Mucosa of descending colon (tissue), 3 donors: Measurements from ENCODE around the gene FGFRL1. TPM values are rescaled to one million over a fixed set of nuclear protein-coding genes. Genes with fewer than 3 reads are reported as not detected.

Experiments
- ATAC-seq: fragments of 200-7000 bp; cut with Tn5 transposase; one replicate; pipeline ENCODE4 v1.9.1; 2020; ENCODE audit warnings: mild to moderate bottlenecking, moderate library complexity
- DNase-seq, 3 donors: peaks; one replicate each; pipeline ENCODE4 v3.0.0-alpha.2; 2020
- H3K36me3 ChIP-seq: fragments of 200-600 bp; one replicate; pipeline ENCODE4 v1.8.0; 2021; ENCODE audit warnings: low read depth, mild to moderate bottlenecking
- H3K4me1 ChIP-seq: fragments of 200-600 bp; one replicate; pipeline ENCODE4 v1.8.0; 2021; ENCODE audit warnings: low read depth, mild to moderate bottlenecking
- H3K4me3 ChIP-seq: fragments of 200-600 bp; one replicate; pipeline ENCODE4 v1.8.0; 2021; ENCODE audit warnings: mild to moderate bottlenecking
- H3K9me3 ChIP-seq: fragments of 200-600 bp; one replicate; pipeline ENCODE4 v1.8.0; 2021; ENCODE audit warnings: mild to moderate bottlenecking
- CTCF ChIP-seq: fragments of 200-600 bp; IDR thresholded peaks from one replicate; pipeline ENCODE4 v1.8.0; 2022; ENCODE audit warnings: antibody characterized with exemption, mild to moderate bottlenecking
- intact Hi-C, 2 donors: fragments of 100-400 bp; cut with DNase I in 1 of 2; cut with micrococcal nuclease in 1 of 2; formaldehyde crosslinking; loops; one replicate each; pipeline versions ENCODE4 v1.11.0 to v1.11.1; 2022; cut with DNase I, micrococcal nuclease
- total RNA-seq, 3 donors: library from RNA; stranded (reverse); fragmentation: NEBNext Ultra II Directional in 2 of 3; extraction: Animal tissue kit (Norgen Biotek cat#: 25700) in 2 of 3; gene quantifications; one replicate each; pipeline versions ENCODE4 v1.2.1 to v1.2.4, GENCODE V29; 2021 to 2023
- donor health status: DM: no; HTN: no; CAD: no; lungs with moderate emphysema.
- donor health status: DM: no; HTN: no; CAD: no.
- donor health status: DM: no; HTN: yes; CAD: no.

Gene FGFRL1
- total RNA-seq, 3 donors from 2014 or later = 14.7 to 19.3 (median 16.9) TPM

DNA sequence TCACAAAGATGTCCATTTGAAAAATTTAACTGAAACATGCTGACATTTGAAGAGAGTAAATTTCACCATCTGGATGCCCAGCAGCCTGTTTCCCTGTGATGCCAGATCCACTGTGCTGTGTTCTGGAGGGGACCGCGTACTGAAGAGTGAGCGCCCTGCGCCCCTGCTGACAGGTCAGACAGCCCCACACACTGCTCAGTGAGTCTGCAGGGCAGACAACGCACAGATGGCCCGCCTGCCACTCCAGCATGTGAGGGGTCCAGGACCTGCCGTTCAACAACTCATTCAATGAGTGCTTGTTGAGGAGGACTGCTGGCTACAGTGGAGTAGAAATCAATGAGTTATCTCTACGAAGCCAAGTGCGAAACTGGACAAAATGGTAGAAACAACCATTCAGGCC, 49.2 kb downstream of the FGFRL1 start:
- no peak for ATAC-seq
- Histone ChIP-seq H3K36me3 (no peaks in the 10 kb centered on the region), H3K9me3 (no peaks in the 10 kb centered on the region), H3K4me1 (peaks cover 2% of the 10 kb centered on the region), H3K4me3 (no peak overlapping the region)
- DNase-seq = no peak
- no peak for TF ChIP-seq CTCF
- intact Hi-C loops = no loop called here

DNA sequence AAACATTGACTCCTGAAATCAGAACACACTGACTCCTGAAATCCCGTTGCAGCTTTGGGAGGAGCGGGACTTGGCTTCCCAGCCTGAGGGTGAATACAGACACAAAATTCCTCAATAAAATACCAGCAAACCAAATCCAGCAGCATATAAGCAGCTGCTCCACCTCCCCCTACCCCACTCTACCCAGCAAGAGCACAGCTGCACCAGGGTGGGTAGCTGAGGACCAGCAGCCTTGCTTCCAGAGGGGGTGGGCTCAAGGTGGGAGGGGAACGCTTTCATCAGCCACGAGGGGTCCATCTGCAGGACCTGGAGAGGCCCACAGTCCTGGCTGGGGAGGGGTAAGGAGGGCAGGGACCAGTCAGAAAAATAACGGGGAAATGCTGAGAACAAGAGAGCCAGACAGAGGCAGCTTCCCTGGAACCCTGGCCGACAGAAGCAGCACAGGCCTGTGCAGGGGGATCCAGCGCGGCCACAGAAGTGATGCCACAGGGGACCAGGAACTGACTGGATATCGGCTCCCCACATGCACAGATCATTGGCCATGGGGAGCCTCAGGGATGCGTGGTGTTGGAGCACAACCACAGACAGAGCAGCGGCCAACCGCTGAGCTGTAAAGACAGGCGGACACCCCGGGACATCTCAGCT, 49.8 kb downstream of the FGFRL1 start:
- peaks cover 2% of the 10 kb centered on the region for H3K4me1 ChIP-seq
- ATAC-seq (no peak), DNase-seq (no peak)
- intact Hi-C loops = no loop called here
- no peak overlapping the region for H3K4me3 ChIP-seq
- no peak for TF ChIP-seq CTCF
- H3K9me3 ChIP-seq = no peaks in the 10 kb centered on the region
- no peaks in the 10 kb centered on the region for H3K36me3 ChIP-seq

GRCh38 chr4:1061760-1062159, 50.3 kb downstream of the FGFRL1 start:
- ATAC-seq = no peak
- no peaks in the 10 kb centered on the region for H3K36me3 ChIP-seq
- no peaks in the 10 kb centered on the region for H3K9me3 ChIP-seq
- no peak for TF ChIP-seq CTCF
- no peak for DNase-seq
- no peak overlapping the region for H3K4me3 ChIP-seq
- no peaks in the 10 kb centered on the region for H3K4me1 ChIP-seq
- intact Hi-C loops = no loop called here

DNA sequence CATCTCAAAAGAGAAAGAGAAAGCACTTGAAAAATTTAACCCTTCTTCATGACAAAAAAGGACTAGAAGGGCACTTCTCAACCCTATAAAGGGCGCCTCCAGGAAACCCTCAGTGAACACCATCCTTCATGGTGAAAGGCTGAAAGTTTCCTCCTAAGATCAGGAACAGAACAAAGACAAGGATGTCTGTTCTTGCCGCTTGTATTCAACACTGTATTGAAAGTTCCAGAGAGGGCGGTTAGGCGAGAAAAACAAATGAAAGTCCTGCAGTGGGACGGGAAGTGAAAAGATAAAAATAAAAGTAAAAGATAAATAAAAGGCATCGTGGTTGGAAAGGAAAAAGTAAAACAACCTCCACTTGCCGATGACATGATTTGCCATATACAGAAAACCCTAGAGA, 51.0 kb downstream of the FGFRL1 start:
- intact Hi-C loops = no loop called here
- H3K4me3 ChIP-seq = no peak overlapping the region
- H3K4me1 ChIP-seq = no peaks in the 10 kb centered on the region
- no peaks in the 10 kb centered on the region for H3K9me3 ChIP-seq
- no peak for DNase-seq
- ATAC-seq = no peak
- H3K36me3 ChIP-seq = no peaks in the 10 kb centered on the region
- no peak for TF ChIP-seq CTCF

DNA sequence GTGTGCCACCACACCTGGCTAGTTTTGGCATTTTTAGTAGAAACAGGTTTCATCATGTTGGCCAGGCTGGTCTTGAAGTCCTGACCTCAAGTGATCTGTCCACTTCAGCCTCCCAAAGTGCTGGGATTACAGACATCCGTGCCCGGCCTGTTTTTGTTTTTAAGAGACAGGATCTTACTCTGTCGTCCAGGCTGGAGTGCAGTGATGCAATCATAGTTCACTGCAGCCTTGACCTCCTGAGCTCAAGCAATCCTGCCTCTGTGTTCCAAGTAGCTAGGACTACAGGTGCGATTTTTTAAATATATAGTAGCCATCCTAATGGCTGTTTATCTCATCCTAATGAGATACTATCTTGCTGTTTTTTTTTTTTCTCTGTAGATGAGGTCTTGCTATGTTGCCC, 54.3 kb downstream of the FGFRL1 start:
- ATAC-seq (no peak), DNase-seq (no peak)
- no peaks in the 10 kb centered on the region for H3K4me1 ChIP-seq
- no peaks in the 10 kb centered on the region for H3K36me3 ChIP-seq
- no peaks in the 10 kb centered on the region for H3K9me3 ChIP-seq
- intact Hi-C loops = no loop called here
- no peak for TF ChIP-seq CTCF
- H3K4me3 ChIP-seq = no peak overlapping the region

GRCh38 chr4:1069394-1069793, 58.0 kb downstream of the FGFRL1 start:
- no peak for TF ChIP-seq CTCF
- Histone ChIP-seq H3K4me3 (no peak overlapping the region), H3K9me3 (no peaks in the 10 kb centered on the region), H3K4me1 (peaks cover 7% of the 10 kb centered on the region), H3K36me3 (no peaks in the 10 kb centered on the region)
- ATAC-seq = no peak
- no peak for DNase-seq
- intact Hi-C loops = no loop called here
